H9 (cell line): ENCODE results near the gene RAB3B. TPM values are rescaled to one million over a fixed set of nuclear protein-coding genes. Genes with fewer than 3 reads are reported as not detected.
A peak's percentile ranks its signal among the peaks of the same experiment; 100 is the strongest.

Source experiments
- DNase-seq: peaks from one replicate; pipeline ENCODE4 v3.0.0-alpha.2; 2017
- H2AFZ ChIP-seq: one replicate; pipeline ENCODE4 v1.6.1; 2013; ENCODE audit warnings: mild to moderate bottlenecking, low read length, control low read depth, moderate library complexity
- H2AK5ac ChIP-seq: 2 replicates; pipeline ENCODE4 v1.6.1; 2013; ENCODE audit warnings: low read length, control low read depth, mixed read lengths; ENCODE audit not compliant: insufficient read length
- H2BK120ac ChIP-seq: one replicate; pipeline ENCODE4 v1.6.1; 2013; ENCODE audit warnings: low read depth, mild to moderate bottlenecking, low read length, control low read depth, inconsistent platforms; ENCODE audit not compliant: poor library complexity, severe bottlenecking
- H2BK12ac ChIP-seq: 2 replicates; pipeline ENCODE4 v1.6.1; 2013; ENCODE audit warnings: low read length, control low read depth, mixed read lengths, low read depth; ENCODE audit not compliant: insufficient read length
- H2BK15ac ChIP-seq: 2 replicates; pipeline ENCODE4 v1.6.1; 2013; ENCODE audit warnings: low read depth, low read length, control low read depth
- H2BK20ac ChIP-seq: one replicate; pipeline ENCODE4 v1.6.1; 2013; ENCODE audit warnings: low read depth, mild to moderate bottlenecking, low read length, control low read depth, inconsistent platforms; ENCODE audit not compliant: poor library complexity, severe bottlenecking
- H2BK5ac ChIP-seq: 2 replicates; pipeline ENCODE4 v1.6.1; 2013; ENCODE audit warnings: low read length, control low read depth, mixed read lengths; ENCODE audit not compliant: insufficient read length
- H3K14ac ChIP-seq: 2 replicates; pipeline ENCODE4 v1.6.1; 2013; ENCODE audit warnings: low read length, control low read depth; ENCODE audit not compliant: insufficient read depth
- H3K18ac ChIP-seq: 2 replicates; pipeline ENCODE4 v1.6.1; 2013; ENCODE audit warnings: low read depth, mild to moderate bottlenecking, mixed read lengths, low read length, control low read depth; ENCODE audit not compliant: insufficient read length
- H3K23ac ChIP-seq: 2 replicates; pipeline ENCODE4 v1.6.1; 2013; ENCODE audit warnings: low read length, control low read depth, mixed read lengths, low read depth; ENCODE audit not compliant: insufficient read length
- H3K23me2 ChIP-seq: 2 replicates; pipeline ENCODE4 v1.6.1; 2013; ENCODE audit warnings: low read depth, mild to moderate bottlenecking, mixed read lengths, low read length, control low read depth; ENCODE audit not compliant: insufficient read length, poor library complexity, severe bottlenecking
- H3K27ac ChIP-seq: 2 replicates; pipeline ENCODE4 v1.5.1; 2013; ENCODE audit warnings: low read length, control low read depth, mixed read lengths, low read depth; ENCODE audit not compliant: insufficient read length
- H3K27me3 ChIP-seq: 2 replicates; pipeline ENCODE4 v1.6.1; 2013; ENCODE audit warnings: low read length, control low read depth, inconsistent platforms; ENCODE audit not compliant: insufficient read depth
- H3K4ac ChIP-seq: 2 replicates; pipeline ENCODE4 v1.6.1; 2013; ENCODE audit warnings: low read depth, mild to moderate bottlenecking, control low read depth, inconsistent platforms, low read length, moderate library complexity
- H3K4me1 ChIP-seq: 2 replicates; pipeline ENCODE4 v1.6.1; 2013; ENCODE audit warnings: low read length, control low read depth, inconsistent platforms; ENCODE audit not compliant: insufficient read depth
- H3K4me2 ChIP-seq: 2 replicates; pipeline ENCODE4 v1.6.1; 2013; ENCODE audit warnings: low read length, control low read depth, mixed read lengths; ENCODE audit not compliant: insufficient read length, insufficient read depth
- H3K56ac ChIP-seq: 2 replicates; pipeline ENCODE4 v1.6.1; 2013; ENCODE audit warnings: low read depth, mild to moderate bottlenecking, mixed read lengths, low read length, control low read depth; ENCODE audit not compliant: insufficient read length
- H3K79me1 ChIP-seq: 2 replicates; pipeline ENCODE4 v1.6.1; 2013; ENCODE audit warnings: low read depth, mild to moderate bottlenecking, moderate library complexity, low read length, control low read depth, inconsistent platforms; ENCODE audit not compliant: insufficient read depth, poor library complexity, severe bottlenecking
- H3K79me2 ChIP-seq: 2 replicates; pipeline ENCODE4 v1.6.1; 2013; ENCODE audit warnings: low read length, control low read depth, inconsistent platforms; ENCODE audit not compliant: insufficient read depth
- H3K9ac ChIP-seq: 2 replicates; pipeline ENCODE4 v1.6.1; 2013; ENCODE audit warnings: low read length, control low read depth, mixed read lengths; ENCODE audit not compliant: insufficient read length; ENCODE audit errors: extremely low read depth
- H3K9me3 ChIP-seq: one replicate; pipeline ENCODE4 v1.6.1; 2013; ENCODE audit warnings: low read depth, low read length, inconsistent platforms; ENCODE audit not compliant: control insufficient read depth
- H3T11ph ChIP-seq: one replicate; pipeline ENCODE4 v1.6.1; 2013; ENCODE audit warnings: mild to moderate bottlenecking, low read length, control low read depth, inconsistent platforms
- H4K20me1 ChIP-seq: one replicate; pipeline ENCODE4 v1.6.1; 2013; ENCODE audit not compliant: control insufficient read depth, insufficient read length, insufficient read depth
- H4K5ac ChIP-seq: 2 replicates; pipeline ENCODE4 v1.6.1; 2013; ENCODE audit warnings: low read depth, mild to moderate bottlenecking, mixed read lengths, low read length, control low read depth; ENCODE audit not compliant: insufficient read length
- H4K8ac ChIP-seq: replicated peaks from 2 replicates; pipeline ENCODE4 v1.6.1; 2013; ENCODE audit warnings: low read length, control low read depth, mixed read lengths, low read depth; ENCODE audit not compliant: insufficient read length
- H4K91ac ChIP-seq: 2 replicates; pipeline ENCODE4 v1.6.1; 2013; ENCODE audit warnings: low read depth, mild to moderate bottlenecking, moderate library complexity, mixed read lengths, low read length, control low read depth; ENCODE audit not compliant: insufficient read length
- H3K27ac Mint-ChIP-seq, 3 experiments: 2 replicates in 2 of 3; 3 replicates in 1 of 3; pipeline ENCODE4 v1.8.0; 2020 to 2021; ENCODE audit warnings: mixed read lengths in 3 of 3, mild to moderate bottlenecking in 1 of 3, moderate library complexity in 1 of 3
- H3K27me3 Mint-ChIP-seq: 2 replicates; pipeline ENCODE4 v1.8.0; 2021; ENCODE audit warnings: low read depth, mild to moderate bottlenecking, moderate library complexity, mixed read lengths
- H3K36me3 Mint-ChIP-seq, 3 experiments: 2 replicates in 2 of 3; 3 replicates in 1 of 3; pipeline ENCODE4 v1.8.0; 2020 to 2021; ENCODE audit warnings: low read depth in 3 of 3, mixed read lengths in 3 of 3; ENCODE audit not compliant: insufficient read depth in 1 of 3
- H3K4me1 Mint-ChIP-seq, 2 experiments: 2 replicates each; pipeline ENCODE4 v1.8.0; 2020; ENCODE audit warnings: mixed read lengths in 2 of 2
- H3K4me3 Mint-ChIP-seq, 2 experiments: 2 replicates in 1 of 2; 3 replicates in 1 of 2; pipeline ENCODE4 v1.8.0; 2020 to 2021; ENCODE audit warnings: mild to moderate bottlenecking in 2 of 2, mixed read lengths in 2 of 2, moderate library complexity in 1 of 2
- H3K9me3 Mint-ChIP-seq, 2 experiments: 2 replicates in 1 of 2; 3 replicates in 1 of 2; pipeline ENCODE4 v1.8.0; 2020; ENCODE audit warnings: mild to moderate bottlenecking in 2 of 2, mixed read lengths in 2 of 2, moderate library complexity in 1 of 2
- WGBS: extraction: QIAGEN DNeasy Blood & Tissue Kit; methylation state at CpG from one replicate; pipeline ENCODE4 v1.1.7; 2013; ENCODE audit warnings: missing lambda C conversion rate, low lambda C conversion rate, mixed read lengths; ENCODE audit not compliant: insufficient read length; ENCODE audit errors: extremely low coverage; 5-methylcytosine and 5-hydroxymethylcytosine counted together
- total RNA-seq: library from RNA; stranded (reverse); gene quantifications from 2 replicates; pipeline ENCODE4 v1.2.1, GENCODE V29; 2021
- TF ChIP-seq, protein P1 (sequence below): fragments of 200-600 bp; sonication (generic); conservative IDR thresholded peaks from 3 replicates; pipeline ENCODE4 v1.8.0; 2021; ENCODE audit warnings: antibody characterized with exemption, mild to moderate bottlenecking

RAB3B gene
- total RNA-seq, 1 experiment from 2014 or later: 30.6 TPM

DNA sequence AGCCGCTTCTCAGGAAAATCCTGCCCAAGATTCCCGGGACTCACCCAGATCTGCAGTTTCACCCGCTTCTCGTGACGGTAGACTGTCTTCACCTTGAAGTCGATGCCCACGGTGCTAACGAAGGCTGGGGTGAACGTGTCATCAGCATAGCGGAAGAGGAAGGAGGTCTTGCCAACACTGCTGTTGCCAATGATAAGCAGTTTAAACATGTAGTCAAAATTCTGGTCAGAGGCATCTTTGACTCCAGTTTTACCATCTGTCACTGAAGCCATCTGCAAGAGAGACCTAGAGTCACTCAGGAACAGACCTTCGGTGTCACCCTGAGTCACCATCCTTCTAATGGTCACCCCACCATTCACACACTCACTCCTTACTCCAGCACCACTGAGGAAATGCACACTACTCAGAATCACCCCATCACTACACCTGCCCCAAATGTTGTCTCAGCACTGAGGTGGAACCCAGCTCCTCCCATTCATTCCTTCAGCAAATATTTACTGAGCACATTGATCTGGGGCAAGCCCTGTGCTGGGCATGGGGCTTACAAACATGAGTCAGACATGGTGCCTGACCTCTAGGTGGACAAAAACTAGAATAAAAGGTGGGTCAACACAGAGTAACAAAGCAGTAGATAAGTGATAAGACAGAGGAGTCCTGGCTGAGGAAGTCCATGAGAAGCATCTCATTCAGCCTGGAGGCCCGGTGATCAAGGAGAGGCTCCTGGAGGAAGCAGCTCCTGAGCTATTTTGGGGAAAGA lies 13.5 kb downstream of the RAB3B start:
- Histone ChIP-seq H3K27me3 (no peaks in the 10 kb centered on the region), H3K14ac (no peak overlapping the region), H3K79me2 (no peaks in the 10 kb centered on the region; the same call in 1 of the 2 replicates), H2BK5ac (no peak overlapping the region), H3K23me2 (no peaks in the 10 kb centered on the region), H3K18ac (no peak overlapping the region), H3K4me2 (no peak overlapping the region), H4K5ac (no peak overlapping the region), H2BK12ac (no peak overlapping the region), H3K4me1 (no peaks in the 10 kb centered on the region; the same call in 1 of the 2 replicates), H2BK15ac (no peak overlapping the region), H3K23ac (no peak overlapping the region), H2BK20ac (no peak overlapping the region), H3K79me1 (no peaks in the 10 kb centered on the region), H3K9ac (no peak overlapping the region), H4K20me1 (no peaks in the 10 kb centered on the region), H3K4ac (no peak overlapping the region), H4K91ac (no peak overlapping the region), H4K8ac (no peak overlapping the region), H3K27ac (no peak overlapping the region), H2BK120ac (no peak overlapping the region), H3T11ph (no peak overlapping the region), H2AK5ac (no peak overlapping the region), H3K9me3 (no peaks in the 10 kb centered on the region), H3K56ac (no peak overlapping the region), H2AFZ (no peak overlapping the region)
- Mint-ChIP-seq H3K4me3 (no peak overlapping the region), H3K36me3 (peaks cover 12 to 55% (median 54%) of the 10 kb centered on the region in 3 experiments; a peak in 6 of 7 replicates), H3K27me3 (no peaks in the 10 kb centered on the region), H3K9me3 (no peaks in the 10 kb centered on the region), H3K4me1 (no peaks in the 10 kb centered on the region), H3K27ac (peak overlapping the region in 1 of 3 experiments; percentile 20; a peak in 1 of 7 replicates)
- WGBS: no CpG with 5 or more reads among the region's 12 CpGs
- DNase-seq: no peak
- TF ChIP-seq, protein P1, sequence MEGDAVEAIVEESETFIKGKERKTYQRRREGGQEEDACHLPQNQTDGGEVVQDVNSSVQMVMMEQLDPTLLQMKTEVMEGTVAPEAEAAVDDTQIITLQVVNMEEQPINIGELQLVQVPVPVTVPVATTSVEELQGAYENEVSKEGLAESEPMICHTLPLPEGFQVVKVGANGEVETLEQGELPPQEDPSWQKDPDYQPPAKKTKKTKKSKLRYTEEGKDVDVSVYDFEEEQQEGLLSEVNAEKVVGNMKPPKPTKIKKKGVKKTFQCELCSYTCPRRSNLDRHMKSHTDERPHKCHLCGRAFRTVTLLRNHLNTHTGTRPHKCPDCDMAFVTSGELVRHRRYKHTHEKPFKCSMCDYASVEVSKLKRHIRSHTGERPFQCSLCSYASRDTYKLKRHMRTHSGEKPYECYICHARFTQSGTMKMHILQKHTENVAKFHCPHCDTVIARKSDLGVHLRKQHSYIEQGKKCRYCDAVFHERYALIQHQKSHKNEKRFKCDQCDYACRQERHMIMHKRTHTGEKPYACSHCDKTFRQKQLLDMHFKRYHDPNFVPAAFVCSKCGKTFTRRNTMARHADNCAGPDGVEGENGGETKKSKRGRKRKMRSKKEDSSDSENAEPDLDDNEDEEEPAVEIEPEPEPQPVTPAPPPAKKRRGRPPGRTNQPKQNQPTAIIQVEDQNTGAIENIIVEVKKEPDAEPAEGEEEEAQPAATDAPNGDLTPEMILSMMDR: no peak
